K562 (cell line): ENCODE measurements around the gene KLK5. TPM values are rescaled to one million over a fixed set of nuclear protein-coding genes. Genes with fewer than 3 reads are reported as not detected.

Experiments
- ARID1B ChIP-seq: fragments of 450-650 bp; IDR thresholded peaks from 2 replicates; pipeline ENCODE4 v1.6.1; 2016; ENCODE audit warnings: antibody characterized with exemption, mild to moderate bottlenecking, inconsistent platforms
- BACH1 ChIP-seq: fragments of 200-800 bp; sonication (Bioruptor generic); IDR thresholded peaks from 2 replicates; pipeline ENCODE4 v1.6.1; 2016; ENCODE audit warnings: missing genetic modification characterization, missing compliant biosample characterization
- CTBP1 ChIP-seq: fragments of 450-650 bp; IDR thresholded peaks from 2 replicates; pipeline ENCODE4 v1.6.1; 2016; ENCODE audit warnings: borderline replicate concordance
- ELF2 ChIP-seq: fragments of 250-450 bp; sonication (Bioruptor Pico); IDR thresholded peaks from 2 replicates; pipeline ENCODE4 v1.5.0; 2021; ENCODE audit warnings: mild to moderate bottlenecking
- ESRRA ChIP-seq: fragments of 450-650 bp; IDR thresholded peaks from 2 replicates; pipeline ENCODE4 v1.6.1; 2014; ENCODE audit warnings: low read depth, mild to moderate bottlenecking, moderate library complexity, borderline replicate concordance
- EZH2 ChIP-seq: IDR thresholded peaks from 2 replicates; pipeline ENCODE4 v1.6.1; 2012; ENCODE audit warnings: low read depth, mild to moderate bottlenecking, inconsistent platforms, low read length, borderline replicate concordance
- JUND ChIP-seq, 2 experiments: IDR thresholded peaks; 2 replicates in 1 of 2; 3 replicates in 1 of 2; pipeline ENCODE4 v1.6.1; 2011; ENCODE audit warnings: borderline replicate concordance in 2 of 2, low read depth in 2 of 2, low read length in 2 of 2, improper control_type of control experiment in 1 of 2, missing biosample characterization in 1 of 2, missing genetic modification characterization in 1 of 2, missing genetic modification reagents in 1 of 2
- MAFG ChIP-seq: fragments of 450-650 bp; conservative IDR thresholded peaks from 2 replicates; pipeline ENCODE4 v1.6.1; 2016; ENCODE audit warnings: missing genetic modification characterization, missing compliant biosample characterization
- MCM7 ChIP-seq, 2 experiments: fragments of 450-650 bp; IDR thresholded peaks; 2 replicates each; pipeline ENCODE4 v1.6.1; 2016 to 2018
- NFE2 ChIP-seq: IDR thresholded peaks from 2 replicates; pipeline ENCODE4 v1.6.1; 2014; ENCODE audit warnings: antibody characterized with exemption, low read depth
- NFE2L1 ChIP-seq: fragments of 450-650 bp; IDR thresholded peaks from 2 replicates; pipeline ENCODE4 v1.6.1; 2016; ENCODE audit warnings: missing genetic modification characterization, low read depth, mild to moderate bottlenecking, missing compliant biosample characterization, moderate library complexity, borderline replicate concordance
- PRDM10 ChIP-seq: fragments of 450-650 bp; IDR thresholded peaks from 2 replicates; pipeline ENCODE4 v1.6.1; 2018; ENCODE audit not compliant: partially characterized antibody
- RAD51 ChIP-seq: fragments of 450-650 bp; IDR thresholded peaks from 2 replicates; pipeline ENCODE4 v1.7.1; 2016; ENCODE audit warnings: low read depth, mild to moderate bottlenecking, borderline replicate concordance
- SIRT6 ChIP-seq: IDR thresholded peaks from one replicate; pipeline ENCODE4 v1.6.1; 2012; ENCODE audit warnings: low read depth, mild to moderate bottlenecking, control low read depth, inconsistent platforms, low read length, moderate library complexity
- ZNF133 ChIP-seq: fragments of 250-450 bp; sonication (Bioruptor Pico); IDR thresholded peaks from 2 replicates; pipeline ENCODE4 v1.4.0; 2020; ENCODE audit warnings: mild to moderate bottlenecking
- ZNF316 ChIP-seq: fragments of 450-650 bp; IDR thresholded peaks from 2 replicates; pipeline ENCODE4 v1.6.1; 2016
- polyA plus RNA-seq, 8 experiments: library from polyadenylated mRNA; depleted of rRNA in 4 of 8; stranded (reverse) in 5 of 8; unstranded in 3 of 8; fragments of >200 nt; fragmentation: Nextera tagmentation in 2 of 8; fragmentation: Illumina TruSeq in 1 of 8; extraction: Ambion mirVana in 2 of 8; extraction: Trizol in 1 of 8; gene quantifications; 2 replicates each; pipeline versions ENCODE4 v1.2.1 to v1.2.3, GENCODE V29; 2011 to 2014; ENCODE audit warnings: inconsistent platforms in 1 of 8, missing spikeins in 1 of 8
- total RNA-seq, 7 experiments: library from RNA; depleted of rRNA in 6 of 7; stranded (reverse); fragments of >200 nt in 6 of 7; fragmentation: Illumina TruSeq in 2 of 7; extraction: Trizol in 2 of 7; gene quantifications; 2 replicates each; pipeline versions ENCODE4 v1.2.1 to v1.2.3, GENCODE V29; 2011 to 2021; ENCODE audit warnings: low replicate concordance in 1 of 7

KLK5 gene
- total and polyA plus RNA-seq, 9 of the 15 experiments (the other 6 are each of a cell fraction or from before 2014, with no cell fraction given): not detected

DNA sequence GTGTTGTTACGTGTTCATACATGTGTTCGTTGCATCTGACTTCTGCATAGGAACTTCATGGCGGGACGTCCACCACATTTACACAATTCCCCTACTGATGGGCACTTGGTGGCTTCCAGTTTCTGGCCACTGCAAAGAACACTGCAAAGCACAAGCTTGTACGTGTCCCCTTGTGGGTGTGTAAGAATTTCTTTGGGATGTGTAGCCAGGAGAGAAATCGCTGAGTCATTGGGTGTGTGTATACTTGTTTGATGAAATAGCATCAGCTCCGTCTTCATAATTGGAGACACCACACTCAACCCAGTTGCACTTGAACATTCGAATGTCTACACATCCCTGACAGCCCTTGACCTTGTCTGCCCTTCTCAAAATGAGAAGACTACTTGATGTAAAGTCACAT is 19.2 kb downstream of the KLK5 start (continued):
- TF ChIP-seq ARID1B (peak; percentile 42), BACH1 (tag) (peak; percentile 82; the same call in 1 of the 2 replicates), RAD51 (no peak), PRDM10 (peak; percentile 29), ZNF316 (peak; percentile 96), CTBP1 (peak; percentile 50; the same call in 1 of the 2 replicates), ELF2 (CRISPR knock-in tag) (no peak), ESRRA (0 out of 2 replicates have a peak, but pooled peaks have one; percentile 21), EZH2 (no peak), NFE2L1 (tag) (peak; percentile 95), ZNF133 (CRISPR knock-in tag) (no peak), JUND (IDR thresholded peaks at IDR 0.05; ENCODE audit: borderline replicate concordance, low read depth, low read length) (no peak), JUND (tag; IDR thresholded peaks at IDR 0.05; ENCODE audit: borderline replicate concordance, low read depth, low read length) (0 out of 3 replicates have a peak, but pooled peaks have one; percentile 28), MCM7 (IDR thresholded peaks at IDR 0.05) (no peak), MAFG (tag) (peak; percentile 98), NFE2 (peak; percentile 96), SIRT6 (no peak)
